Airway epithelial cell (primary cell): ENCODE results near the gene DNAJC4. TPM values are rescaled to one million over a fixed set of nuclear protein-coding genes. Genes with fewer than 3 reads are reported as not detected.

Experiments used
- total RNA-seq: library from RNA; depleted of rRNA; stranded (reverse); fragments of >200 nt; gene quantifications from 2 replicates; pipeline ENCODE4 v1.2.3, GENCODE V29; 2015

The DNAJC4 gene, protein sequence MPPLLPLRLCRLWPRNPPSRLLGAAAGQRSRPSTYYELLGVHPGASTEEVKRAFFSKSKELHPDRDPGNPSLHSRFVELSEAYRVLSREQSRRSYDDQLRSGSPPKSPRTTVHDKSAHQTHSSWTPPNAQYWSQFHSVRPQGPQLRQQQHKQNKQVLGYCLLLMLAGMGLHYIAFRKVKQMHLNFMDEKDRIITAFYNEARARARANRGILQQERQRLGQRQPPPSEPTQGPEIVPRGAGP
- 7.0 and 15.3 TPM in 2 replicates for total RNA-seq

DNA sequence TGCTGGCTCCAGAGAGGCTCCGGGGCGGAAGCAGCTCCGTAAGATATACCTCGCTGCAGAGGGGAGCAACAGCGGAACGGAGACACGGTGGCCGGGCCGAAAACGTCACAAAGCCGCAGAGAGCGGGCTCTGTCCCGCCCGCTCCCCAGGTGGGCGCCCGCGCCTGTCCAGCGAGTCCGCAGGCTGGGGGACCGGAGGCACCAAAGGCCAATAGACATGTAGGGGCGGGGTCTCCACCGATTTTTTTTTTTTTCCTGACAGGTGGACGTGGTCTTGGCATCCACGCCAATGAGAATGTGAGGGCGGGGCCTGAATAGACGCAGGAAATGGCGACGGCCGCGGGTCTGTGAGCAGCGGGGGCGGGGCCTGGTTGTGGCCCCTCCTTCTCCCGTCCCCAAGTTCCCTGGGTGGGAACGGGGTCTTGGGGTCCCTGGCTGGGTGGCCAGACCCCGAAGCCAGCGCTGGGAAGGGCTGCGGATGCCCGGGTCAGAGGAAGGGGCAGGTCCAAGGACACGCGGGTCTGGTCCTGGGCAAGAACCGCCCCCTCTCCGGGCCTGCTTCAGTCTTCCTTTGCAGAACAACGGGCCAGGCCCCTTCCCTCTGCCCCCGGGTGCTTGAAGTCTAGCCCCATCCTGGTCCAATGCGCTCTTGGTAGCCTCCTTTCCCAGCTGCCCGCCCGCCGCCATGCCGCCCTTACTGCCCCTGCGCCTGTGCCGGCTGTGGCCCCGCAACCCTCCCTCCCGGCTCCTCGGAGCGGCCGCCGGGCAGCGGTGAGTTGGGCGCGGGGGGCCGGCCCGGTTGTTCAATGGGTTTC lies at the start of gene DNAJC4:
Gene DNAJC4 (plus strand): TSS at position 378 of the 814 bp plus-strand sequence. CDS start 307 bp downstream, at position 685.

DNA sequence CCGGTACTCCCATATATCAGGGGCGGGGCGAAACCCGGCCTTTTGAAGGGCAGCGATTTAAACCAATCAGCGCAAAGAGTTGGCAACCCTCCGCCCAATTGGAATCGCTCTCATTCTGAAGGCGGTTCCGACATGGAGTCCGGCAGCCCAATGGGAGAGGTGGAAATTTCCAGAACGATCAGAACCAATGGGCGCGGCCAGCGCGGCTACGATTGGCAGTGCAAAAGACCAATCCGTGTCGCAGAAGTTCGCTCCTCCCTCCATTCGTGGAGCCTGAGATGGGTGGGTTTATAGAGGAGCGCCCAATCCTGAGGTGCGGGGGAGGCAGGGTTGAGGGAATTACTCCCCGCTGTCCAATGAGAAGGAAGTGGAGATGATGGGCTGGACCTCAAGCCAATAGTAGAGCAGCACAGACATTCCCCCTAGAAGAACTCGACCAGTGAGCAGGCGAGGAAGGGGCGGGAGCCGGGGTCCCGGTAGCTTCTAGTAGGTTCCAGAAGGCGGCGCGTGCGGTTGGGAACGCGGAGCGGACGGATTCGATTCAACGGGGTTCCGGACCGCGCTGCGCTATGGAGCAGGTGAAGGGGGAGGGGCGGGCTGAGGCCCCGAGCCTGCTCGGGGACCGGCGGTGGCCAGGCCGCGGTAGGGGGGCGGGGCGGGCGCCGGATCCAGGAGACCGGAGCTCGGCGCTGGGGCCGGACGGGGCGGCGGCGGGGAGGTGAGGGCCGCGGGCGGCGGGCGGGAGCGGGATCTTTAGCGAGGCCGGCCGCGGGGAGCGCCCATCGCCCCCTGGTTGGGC lies 44.5 kb upstream of the DNAJC4 start, which contains the start of gene STIP1:
Gene STIP1 (plus strand): TSS at position 479 of the 799 bp plus-strand sequence. CDS start 91 bp downstream, at position 570.

DNA sequence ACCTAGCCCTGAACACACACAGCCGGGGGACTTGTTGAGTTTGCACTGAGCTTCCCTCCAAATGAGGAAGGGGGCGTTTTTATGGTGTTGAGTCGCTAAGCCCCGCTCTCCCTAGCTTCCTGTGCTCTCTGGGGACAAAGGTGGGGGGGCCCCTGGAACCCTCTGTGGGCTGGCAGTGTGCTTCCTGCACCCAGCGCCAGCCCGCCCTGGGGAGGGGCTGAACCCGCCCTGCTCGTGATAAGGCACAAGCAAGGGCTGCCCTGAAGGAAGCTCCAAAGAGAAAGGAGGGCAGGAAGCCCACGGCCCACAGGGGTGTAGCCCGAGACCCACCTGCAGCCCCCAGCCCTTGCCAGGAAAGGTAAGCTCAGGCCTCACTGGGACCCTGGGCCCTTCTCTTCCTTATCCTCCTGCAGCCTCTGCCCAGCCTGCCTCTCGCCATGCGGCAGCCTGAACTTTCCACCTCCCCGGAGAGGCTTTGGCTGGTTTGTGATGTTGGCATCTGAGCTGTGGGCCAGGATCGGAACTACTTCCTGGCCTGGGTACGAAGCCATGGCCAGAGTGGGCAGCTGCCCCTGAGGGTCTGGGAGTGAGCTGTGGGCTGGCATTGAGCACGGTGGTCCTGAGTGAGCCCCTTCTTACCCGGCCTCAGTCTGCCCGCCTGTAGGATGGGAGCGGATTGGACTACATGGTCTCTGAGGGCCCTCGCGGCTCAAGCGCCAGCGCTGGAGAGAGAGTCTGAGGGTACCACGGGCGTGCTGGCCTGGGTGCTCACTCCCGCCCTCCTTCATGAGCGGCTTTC lies 23.7 kb upstream of the DNAJC4 start, which contains the start of gene FERMT3:
Gene FERMT3 (plus strand): TSS at position 265 of the 799 bp plus-strand sequence. CDS start 644 bp downstream, outside the sequence.

DNA sequence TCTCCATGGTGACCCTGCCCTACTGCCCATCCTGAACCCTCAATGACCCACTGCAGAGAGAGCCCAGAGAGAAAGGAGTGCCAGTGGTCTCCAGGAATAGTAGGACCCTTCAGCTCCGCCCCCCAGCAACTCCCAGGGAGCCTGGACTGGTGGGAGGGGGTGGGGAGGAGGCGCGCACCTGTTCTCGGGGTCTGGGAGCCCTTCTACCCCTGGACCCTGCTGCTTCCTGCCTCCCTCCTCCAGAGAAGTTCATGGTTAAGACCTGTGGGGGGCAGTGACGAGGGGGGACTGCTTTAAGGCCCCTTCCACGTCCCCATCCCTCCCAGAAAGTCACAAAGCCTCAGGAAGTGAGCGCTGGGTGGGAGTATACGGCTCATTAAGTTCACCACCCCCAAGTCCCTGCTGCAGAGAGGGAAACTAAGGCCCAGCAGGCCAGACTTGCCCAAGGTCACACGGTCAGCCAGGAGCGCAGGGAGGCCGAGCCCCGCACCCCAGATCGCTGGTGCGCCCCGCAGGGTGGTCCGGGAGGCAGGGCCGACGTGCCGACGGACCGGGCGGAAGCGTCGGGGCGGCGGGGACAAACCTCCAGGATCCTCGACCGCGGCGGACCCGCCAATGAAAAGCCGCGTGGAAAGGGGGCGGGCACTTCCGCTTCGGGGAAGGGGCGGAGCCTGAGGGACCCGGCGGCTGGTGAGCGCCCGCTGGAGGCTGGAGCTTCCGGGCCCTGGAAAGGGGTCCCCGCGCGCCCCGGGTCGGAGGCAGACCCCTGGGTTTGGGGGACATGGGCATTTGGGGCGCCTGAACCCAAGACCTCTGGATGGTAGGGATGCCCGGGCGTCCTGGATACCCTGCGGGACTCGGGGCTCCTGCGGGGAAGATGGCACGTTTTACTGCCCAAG lies 4.5 kb upstream of the DNAJC4 start, which contains the start of the genes NUDT22 and TRPT1:
Gene NUDT22 (plus strand): TSS at position 667 of the 899 bp plus-strand sequence. CDS start 379 bp downstream, outside the sequence.
Gene TRPT1 (minus strand): TSS at position 579 of the 899 bp plus-strand sequence. CDS start 326 bp downstream, at position 253.

DNA sequence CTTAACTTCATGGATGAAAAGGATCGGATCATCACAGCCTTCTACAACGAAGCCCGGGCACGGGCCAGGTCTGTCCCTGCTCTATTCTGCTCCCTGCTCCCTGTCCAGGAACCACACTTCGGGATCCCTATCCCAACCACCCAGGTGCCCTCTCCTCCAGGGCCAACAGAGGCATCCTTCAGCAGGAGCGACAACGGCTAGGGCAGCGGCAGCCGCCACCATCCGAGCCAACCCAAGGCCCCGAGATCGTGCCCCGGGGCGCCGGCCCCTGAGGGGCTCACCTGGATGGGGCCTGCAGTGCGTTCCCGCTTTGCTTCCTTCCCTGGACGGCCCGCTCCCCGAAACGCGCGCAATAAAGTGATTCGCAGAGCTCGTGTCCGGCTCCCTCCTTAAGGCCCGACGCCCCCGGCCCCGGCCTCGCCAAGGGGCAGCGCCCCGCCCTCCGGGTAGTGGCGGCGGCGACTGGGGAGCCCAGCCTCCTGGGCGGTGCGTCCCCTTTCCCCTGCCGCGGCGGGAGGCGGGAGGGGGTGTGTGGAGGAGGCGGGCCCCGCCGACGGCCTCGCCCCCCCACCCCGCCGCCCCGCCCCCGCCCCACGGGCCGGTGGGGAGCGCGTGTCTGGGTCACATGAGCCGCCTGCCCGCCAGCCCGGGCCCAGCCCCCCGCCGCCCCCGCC lies 3.7 kb downstream of the DNAJC4 start, which contains the start of gene VEGFB:
Gene VEGFB (plus strand): TSS at position 672 of the 674 bp plus-strand sequence. CDS start 250 bp downstream, outside the sequence.

DNA sequence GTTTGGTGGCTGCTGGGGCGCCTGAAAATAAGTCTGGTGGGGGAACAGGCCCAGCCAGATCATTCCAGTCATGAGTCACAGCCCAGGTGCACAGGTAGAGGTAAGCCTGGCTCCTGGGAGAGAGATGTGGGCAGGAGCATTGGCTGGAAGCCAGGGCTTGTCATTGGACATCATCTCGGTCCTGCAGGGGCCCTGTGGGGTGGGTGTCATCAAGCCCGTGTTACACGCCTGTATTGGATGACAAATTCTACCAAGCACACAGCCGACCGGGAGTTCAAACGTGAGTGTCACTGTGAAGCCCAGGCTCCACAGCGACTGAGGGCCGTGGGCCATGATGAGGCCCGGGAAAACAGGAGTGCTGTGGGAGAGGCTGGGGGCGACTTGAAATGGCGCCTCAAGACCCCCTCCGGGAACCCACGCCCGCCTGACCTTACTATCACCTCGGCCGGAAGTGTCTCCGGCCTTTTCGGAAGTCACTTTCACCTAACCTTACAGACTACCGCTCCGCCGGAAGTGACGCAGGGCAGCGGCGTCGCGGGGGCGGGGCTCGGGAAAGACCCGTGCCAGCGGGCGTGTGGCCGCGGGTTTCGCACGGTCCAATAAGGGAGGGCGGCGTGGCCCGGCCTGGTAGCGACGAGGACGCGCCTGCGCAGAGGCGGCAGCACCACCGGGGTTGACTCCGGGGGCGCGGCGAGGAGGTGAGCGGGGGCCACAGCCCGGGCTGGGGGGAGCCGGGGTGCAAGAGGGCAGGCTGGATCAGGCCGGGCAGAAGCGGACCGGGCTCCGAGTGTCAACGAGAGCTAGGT lies 10.3 kb downstream of the DNAJC4 start, which contains the start of gene FKBP2:
Gene FKBP2 (plus strand): TSS at position 661 of the 806 bp plus-strand sequence. CDS start 1,293 bp downstream, outside the sequence.

DNA sequence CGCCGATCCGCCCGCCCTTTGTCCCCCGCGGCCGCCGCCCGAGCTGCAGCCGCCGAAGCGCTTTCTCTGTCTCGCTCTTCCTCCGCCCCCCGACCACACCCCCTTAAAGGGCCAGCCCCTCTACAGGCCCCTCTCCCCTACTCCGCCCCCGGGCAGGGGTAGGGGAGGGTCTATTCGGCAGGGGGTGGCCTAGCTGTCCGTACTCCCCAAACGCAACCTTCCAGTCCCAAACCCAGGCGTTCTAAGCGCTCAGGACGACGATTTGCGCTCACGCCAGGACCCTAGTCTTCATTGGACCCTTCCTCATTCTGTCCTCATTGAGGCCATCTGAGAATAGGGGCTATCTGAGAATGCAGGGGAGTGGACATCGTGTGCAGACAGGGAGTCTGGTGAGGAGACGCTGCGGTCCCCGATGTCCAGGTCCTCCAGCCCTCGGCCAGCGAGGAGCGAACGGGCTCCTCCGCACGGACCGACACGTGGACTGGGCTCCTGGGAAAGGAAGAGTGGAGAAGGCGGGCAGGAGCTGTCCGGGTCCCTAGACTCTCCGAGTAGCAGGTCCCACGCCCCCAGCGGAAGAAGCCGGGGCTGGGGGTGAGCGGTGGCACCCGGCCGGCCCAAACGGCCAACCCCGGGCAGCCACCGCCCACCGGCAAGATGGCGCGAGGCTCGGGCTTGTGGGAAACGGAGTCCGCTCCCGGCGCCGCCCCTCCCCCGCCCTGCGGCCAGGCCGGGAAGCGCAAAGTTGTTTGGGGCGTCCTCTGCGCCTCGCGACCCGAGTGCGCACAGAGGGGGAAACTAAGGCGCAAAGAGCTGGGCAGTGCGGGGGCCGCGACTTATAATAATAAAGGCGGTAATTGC lies 16.8 kb downstream of the DNAJC4 start, which contains the start of gene PPP1R14B:
Gene PPP1R14B (minus strand): TSS at position 73 of the 858 bp plus-strand sequence. CDS start 270 bp downstream, outside the sequence.

DNA sequence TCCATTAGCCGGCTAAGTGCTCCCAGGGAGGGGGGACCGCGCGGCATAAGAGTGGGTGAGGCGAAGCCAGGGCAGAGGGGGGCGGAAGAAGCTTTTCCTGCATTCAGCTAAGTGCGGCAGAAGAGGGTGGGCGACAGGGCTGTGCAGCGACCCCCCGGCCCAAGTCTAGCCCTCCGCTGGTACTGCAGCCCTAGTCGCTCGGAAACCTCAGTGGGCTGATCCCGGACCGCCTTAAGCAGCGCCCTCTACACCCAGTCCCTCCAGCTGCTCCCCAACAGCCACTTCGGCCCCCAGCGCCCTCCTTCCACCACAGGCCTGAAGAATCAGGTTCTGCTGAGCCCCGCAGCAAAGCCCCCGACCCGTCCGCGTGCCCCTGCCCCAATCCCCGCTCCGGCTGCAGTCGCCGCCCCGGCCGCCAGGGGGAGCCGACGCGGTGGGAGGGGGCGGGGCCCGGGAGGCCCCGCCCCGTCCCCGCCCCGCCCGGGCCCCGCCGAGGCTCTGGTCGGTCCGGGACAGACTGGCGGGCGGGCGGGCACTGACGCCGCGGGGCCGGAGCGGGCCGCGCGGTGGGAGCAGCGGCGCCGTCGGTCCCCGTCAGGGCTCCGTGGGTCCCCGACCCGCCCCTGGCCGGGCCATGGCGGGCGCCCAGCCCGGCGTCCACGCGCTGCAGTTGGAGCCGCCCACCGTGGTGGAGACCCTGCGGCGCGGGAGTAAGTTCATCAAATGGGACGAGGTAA lies 20.8 kb downstream of the DNAJC4 start, which contains the start of gene PLCB3:
Gene PLCB3 (plus strand): TSS at position 515 of the 737 bp plus-strand sequence. CDS start 120 bp downstream, at position 635.

Other genes with a start within 250 kb of the DNAJC4 start
- 108 and 161 TPM in 2 replicates for gene OTUB1, start 244.1 kb upstream of the DNAJC4 start, total RNA-seq
- gene FLRT1, start 194.6 kb upstream of the DNAJC4 start, total RNA-seq, result not detected in 2 replicates
- 16.9 and 21.0 TPM in 2 replicates for gene MACROD1, start 64.4 kb upstream of the DNAJC4 start, total RNA-seq
- gene STIP1, start 44.4 kb upstream of the DNAJC4 start, total RNA-seq, result 169 and 210 TPM in 2 replicates
- 0.14 TPM in 2 replicates for gene FERMT3, start 23.8 kb upstream of the DNAJC4 start, total RNA-seq
- 57.4 and 58.1 TPM in 2 replicates for gene TRPT1, start 4.4 kb upstream of the DNAJC4 start, total RNA-seq
- gene NUDT22, start 4.3 kb upstream of the DNAJC4 start, total RNA-seq, result 74.9 and 110 TPM in 2 replicates
- gene VEGFB, start 4.0 kb downstream of the DNAJC4 start, total RNA-seq, result 21.6 and 24.8 TPM in 2 replicates
- 64.6 and 77.1 TPM in 2 replicates for gene FKBP2, start 10.5 kb downstream of the DNAJC4 start, total RNA-seq
- gene PPP1R14B, start 16.4 kb downstream of the DNAJC4 start, total RNA-seq, result 418 and 455 TPM in 2 replicates
- gene PLCB3, start 21.0 kb downstream of the DNAJC4 start, total RNA-seq, result 58.8 and 64.0 TPM in 2 replicates
- gene BAD, start 54.1 kb downstream of the DNAJC4 start, total RNA-seq, result 134 and 141 TPM in 2 replicates
- gene GPR137, start 55.3 kb downstream of the DNAJC4 start, total RNA-seq, result 13.3 and 16.0 TPM in 2 replicates
- not detected in 2 replicates for gene KCNK4, start 60.8 kb downstream of the DNAJC4 start, total RNA-seq
- 0.63 TPM in 1 of 2 replicates, not detected in the other for gene CATSPERZ, start 69.8 kb downstream of the DNAJC4 start, total RNA-seq
- gene ESRRA, start 75.0 kb downstream of the DNAJC4 start, total RNA-seq, result 74.4 and 87.9 TPM in 2 replicates
- 407 and 658 TPM in 2 replicates for gene TRMT112, start 87.0 kb downstream of the DNAJC4 start, total RNA-seq
- gene PRDX5, start 87.6 kb downstream of the DNAJC4 start, total RNA-seq, result 455 and 530 TPM in 2 replicates
- gene CCDC88B, start 109.7 kb downstream of the DNAJC4 start, total RNA-seq, result 8.7 TPM in 2 replicates
- gene RPS6KA4, start 128.6 kb downstream of the DNAJC4 start, total RNA-seq, result 72.9 and 73.6 TPM in 2 replicates